GM18498 (cell line): Measurements from ENCODE around the gene ATPAF2.
"Not testable (repeated sequence)": the region's sequence is repeated elsewhere in the genome, so short reads cannot be mapped to it uniquely, and the experiment has no call there.

Experiments
- ATAC-seq: cut with Tn5 transposase; IDR thresholded peaks from one replicate; pipeline ENCODE4 v1.9.1; 2021; ENCODE audit warnings: mild to moderate bottlenecking, moderate library complexity; ENCODE audit not compliant: unreplicated experiment

The ATPAF2 gene

DNA sequence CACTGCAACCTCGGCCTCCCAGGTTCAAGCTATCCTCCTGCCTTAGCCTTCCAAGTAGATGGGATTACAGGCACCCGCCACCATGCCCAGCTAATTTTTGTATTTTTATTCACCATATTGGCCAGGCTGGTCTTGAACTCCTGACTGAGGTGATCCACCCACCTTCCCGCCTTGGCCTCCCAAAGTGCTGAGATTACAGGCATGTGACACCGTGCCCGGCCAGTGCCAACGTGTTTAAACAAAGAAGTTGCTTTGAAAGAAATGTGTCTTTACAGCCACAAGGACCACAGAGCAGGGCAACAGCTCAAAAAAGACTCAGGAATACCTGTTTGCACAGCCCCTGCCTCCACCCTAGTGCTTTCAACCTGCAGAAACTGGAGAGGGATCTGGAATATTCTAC lies 25.0 kb downstream of the ATPAF2 start:
- no peak for ATAC-seq

DNA sequence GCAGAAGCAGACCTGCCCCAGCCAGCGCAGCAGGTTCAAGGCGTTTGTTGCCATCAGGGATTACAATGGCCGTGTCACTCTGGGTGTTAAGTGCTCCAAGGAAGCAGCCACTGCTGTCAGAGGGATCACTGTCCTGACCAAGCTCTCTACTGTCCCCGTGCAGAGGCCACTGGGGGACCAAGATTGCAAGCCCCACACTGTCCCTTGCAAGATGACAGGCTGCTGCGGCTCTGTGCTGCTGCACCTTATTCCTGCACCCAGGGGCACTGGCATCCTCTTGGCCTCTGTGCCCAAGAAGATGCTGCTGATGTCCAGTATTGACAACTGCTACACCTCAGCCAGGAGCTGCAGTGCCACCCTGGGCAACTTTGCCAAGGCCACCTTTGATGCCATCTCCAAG lies 27.7 kb downstream of the ATPAF2 start:
- ATAC-seq = no peak

DNA sequence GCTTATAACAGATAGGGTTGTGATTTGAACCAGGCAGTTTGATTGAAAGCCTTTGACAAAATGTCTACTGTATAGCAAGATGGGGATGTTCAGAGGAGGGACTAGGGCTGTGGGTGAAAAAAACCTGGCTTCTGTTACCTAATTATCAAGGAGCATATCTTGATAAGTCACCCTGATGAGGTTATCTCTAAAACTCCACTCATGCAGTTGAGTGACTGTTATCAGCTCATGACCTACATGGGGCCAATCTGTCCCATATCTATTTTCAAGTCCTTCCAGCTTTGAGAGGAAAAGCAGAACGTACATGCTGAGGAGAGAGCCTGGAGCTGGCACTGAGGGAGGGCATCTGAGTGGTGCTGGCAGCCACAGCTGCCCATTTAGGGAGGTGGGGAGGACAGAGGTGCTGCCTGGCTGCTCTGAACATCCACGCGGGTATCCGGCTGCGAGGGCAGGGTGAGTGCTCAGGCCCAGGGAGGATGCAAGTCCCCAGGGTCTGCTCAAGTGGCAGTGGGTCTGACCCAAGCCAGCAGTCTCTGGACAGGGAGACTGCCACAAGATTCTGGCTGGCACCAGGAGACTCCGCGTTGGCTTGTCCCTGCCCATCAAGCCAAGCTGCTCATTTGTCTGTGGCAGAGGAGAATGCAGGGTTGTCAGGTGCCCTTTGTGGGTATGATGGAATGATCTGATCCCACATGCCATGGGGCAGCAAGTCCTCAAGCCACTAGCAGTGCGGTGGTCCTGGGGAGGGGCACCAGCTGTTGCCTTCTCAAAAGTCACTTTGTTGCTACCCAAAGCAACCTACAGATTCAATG lies 29.2 kb downstream of the ATPAF2 start:
- ATAC-seq = no peak

DNA sequence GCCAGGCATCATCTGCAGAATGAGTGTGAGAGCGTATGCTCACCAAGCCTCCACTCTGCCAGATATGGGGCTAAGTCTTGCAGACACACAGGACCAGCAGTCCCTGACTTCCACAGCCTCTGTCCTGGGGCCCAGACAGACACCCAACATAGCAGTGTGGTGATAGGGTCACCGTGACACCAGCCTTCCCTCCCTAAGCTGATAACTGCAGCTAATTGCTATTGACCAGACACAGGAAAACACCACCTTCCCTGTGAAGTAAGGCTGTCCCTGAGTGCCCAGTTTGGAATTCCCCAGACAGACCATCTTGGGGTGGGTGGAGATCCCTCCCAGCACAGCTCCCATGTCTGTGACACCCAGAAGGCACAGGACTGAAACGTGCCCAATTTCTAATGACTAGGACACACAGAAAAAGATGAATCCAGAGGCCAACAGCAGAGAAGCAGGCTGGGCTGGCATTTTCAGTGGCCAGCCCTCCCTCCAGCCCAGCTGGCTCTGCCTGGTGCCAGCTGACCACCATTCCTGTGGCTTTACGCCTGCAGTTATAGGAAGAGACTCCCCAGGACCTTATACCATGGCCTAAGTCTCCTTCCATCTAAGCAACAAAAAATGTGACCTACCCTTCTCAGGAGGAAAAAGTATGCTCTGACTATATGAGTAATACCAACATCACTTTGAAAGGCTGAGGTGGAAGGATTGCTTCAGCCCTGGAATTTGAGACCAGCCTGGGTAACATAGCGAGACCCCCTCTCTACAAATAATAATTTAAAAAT lies 30.3 kb downstream of the ATPAF2 start:
- no peak for ATAC-seq

DNA sequence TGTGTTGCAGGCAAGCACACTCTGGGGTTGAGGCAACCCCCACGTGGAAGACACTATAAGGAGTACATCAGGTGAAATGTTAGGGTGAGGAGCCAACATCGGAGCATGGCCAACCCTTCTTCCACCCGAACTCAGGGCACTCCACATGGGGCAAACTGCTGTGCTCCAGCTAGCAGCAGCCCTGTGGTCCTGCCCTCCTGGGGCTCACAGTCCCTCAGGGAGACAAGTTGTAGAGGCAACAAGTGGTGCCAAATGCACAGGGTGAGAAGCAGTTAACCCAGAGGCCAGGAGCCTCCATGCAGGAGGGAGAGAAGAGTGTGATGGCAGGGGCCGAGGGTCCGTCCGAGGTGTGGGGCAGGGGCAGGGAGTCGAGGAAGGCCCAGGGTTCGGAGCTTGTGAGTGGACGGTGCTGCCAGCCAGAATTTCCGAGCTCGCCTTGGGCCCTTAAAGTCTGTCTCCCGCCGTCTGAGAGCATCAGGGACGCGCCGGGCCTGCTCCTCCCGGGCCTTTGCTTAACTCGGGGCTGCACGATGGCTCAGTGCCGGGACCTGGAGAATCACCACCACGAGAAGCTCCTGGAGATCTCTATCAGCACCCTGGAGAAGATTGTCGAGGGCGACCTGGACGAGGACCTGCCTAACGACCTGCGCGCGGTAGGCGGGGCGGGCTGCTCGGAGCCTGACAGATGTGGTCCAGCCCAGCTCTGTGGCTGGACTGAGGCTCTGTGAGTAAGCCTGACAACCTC lies 32.3 kb downstream of the ATPAF2 start:
- no peak for ATAC-seq

DNA sequence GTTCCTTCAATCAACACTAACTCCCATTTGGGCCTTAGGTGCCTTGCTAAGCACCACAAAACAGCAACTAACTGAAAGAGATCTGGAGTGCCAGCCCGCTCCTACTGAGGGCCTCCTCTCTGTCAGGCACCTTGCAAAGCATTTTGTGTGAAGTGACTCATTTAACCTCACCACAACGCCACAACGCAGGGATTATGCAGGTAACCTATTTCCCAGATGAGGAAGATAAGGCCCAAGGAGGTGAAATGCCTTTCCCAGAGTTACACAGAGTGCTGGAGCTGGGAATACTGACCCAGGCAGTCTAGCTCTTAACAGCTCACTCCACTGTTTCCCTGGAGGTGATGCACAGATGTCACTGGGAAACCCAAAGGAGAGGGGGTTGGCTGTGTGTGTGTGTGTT lies 33.5 kb downstream of the ATPAF2 start:
- no peak for ATAC-seq

DNA sequence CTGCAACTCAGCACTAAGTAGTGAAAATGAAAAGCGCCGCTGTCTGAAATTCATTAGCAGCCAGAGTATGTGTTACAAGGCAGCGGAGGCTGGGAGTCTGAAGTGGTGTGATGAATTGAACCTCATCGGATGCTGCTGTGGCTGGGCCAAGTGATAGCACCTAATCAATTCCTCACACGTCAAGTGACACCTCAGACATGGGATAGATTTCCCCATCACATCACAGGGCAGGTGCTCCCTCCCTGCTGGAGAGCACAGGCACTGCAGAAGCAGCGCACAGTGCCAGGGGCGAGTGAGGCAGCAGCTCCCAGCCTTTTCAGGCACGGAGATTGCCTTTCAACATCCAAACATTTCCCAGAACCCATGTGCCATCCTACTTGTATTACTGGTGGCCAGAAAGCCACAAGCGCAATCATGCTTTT lies 34.1 kb downstream of the ATPAF2 start:
- ATAC-seq = no peak

DNA sequence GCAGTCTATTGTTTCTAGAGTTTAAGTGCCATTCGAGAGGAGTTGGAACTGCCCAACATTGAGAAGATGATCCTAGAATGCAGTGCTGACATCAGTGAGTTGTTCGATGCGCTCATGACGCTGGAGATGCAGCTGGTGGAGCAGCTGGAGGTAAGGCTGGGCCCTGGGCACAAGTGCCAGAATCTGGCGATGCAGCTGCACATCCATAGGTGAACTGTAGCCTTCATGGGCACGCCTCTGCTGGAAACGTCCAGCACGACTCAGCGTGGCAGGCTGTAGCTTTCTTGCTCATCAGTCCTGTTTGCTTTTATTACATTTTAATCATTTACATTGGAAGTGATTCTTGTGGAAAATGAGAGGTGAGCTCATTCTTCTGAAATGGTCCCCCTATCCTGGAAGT lies 34.6 kb downstream of the ATPAF2 start:
- no peak for ATAC-seq

DNA sequence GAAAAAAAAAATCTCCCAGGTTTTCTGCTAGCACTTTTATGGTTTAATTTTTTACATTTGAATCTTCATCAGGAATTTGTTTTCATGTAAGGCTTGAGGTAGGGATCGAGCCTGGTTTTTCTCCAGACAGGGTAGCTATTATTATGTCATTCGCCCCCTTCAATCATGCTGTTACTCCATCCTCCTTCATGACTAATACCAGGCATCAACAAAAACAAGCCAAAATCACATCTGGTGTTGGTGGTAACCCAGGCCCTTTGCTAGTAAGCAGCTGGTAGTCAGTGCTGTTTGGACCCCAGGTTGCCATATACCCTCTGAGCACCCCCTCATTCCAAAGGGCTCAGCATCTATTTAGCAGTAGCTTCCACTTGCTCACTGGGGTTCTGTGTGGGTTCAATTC lies 36.8 kb downstream of the ATPAF2 start:
- no peak for ATAC-seq

DNA sequence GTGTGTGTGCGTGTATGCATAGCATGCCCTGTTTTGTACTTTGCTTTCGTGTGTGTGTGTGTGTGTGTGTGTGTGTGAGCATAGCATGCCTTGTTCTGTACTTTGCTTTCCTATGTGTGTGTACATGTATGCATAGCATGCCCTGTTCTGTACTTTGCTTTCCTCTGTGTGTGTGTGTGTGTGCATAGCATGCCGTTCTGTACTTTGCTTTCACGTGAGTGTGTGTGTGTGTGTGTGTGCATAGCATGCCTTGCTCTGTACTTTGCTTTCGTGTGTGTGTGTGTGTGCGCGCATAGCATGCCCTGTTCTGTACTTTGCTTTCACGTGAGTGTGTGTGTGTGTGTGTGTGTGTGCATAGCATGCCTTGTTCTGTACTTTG lies 38.9 kb downstream of the ATPAF2 start:
- ATAC-seq = no peak

DNA sequence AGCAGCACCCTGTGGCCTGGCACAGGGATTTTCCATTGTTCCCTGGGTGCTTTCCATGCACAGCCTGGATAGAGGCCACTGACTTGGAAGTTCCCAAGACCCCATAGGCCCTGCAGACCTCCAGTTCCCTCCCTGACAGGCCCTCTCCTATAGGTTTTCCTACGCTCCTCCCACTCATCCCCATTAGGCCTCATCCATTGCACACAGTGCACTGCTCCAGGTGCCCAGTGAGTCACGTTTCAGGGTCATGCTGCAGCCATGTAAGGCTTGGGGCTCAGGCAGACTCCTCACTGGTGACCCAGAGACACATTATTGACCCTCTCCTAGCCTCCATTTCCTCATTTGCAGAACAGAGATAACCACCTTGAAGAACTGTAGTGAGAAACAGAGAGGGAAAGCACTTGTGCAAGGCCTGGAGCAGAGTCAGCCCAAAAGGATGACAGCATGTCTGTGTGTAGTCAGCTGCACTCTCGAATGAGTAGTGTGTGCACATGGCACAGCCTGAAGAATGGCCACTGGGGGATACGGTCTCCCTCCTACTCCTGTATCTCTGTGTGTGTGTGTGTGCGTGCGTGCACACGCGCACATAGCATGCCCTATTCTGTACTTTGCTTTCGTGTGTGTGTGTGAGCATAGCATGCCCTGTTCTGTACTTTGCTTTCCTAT lies 39.5 kb downstream of the ATPAF2 start:
- no peak for ATAC-seq

DNA sequence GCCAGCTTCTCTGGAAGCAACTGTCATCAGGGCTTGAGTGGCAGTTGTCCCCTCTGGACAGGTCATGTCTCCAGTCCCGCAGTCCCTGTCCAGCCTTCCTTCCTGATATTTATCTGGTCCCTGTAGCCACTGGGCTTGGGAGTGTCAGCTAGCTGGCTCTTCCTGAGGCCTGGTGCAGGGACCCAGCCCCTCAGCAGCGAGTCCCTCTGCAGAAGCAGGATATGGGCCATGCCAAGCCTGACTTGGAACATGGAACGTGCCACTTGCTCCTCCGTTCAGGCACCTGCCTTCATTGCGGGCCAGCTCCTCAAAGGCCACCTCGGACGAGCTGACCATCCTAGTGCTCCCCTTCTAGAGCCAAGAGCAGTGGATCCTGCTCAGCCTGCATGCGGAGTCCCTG lies 40.0 kb downstream of the ATPAF2 start:
- ATAC-seq = no peak

DNA sequence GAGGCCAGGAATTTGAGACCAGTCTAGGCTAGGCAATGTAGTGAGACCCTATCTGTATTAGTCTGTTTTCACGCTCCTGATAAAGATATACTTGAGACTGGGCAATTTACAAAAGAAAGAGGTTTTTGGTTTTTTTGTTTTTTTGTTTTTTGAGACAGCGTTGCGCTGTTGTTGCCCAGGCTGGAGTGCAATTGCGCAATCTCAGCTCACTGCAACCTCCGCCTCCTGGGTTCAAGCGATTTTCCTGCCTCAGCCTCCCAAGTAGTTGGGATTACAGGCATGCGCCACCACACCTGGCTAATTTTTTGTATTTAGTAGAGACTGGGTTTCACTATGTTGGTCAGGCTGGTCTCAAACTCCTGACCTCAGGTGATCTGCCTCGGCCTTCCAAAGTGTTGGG lies 43.1 kb downstream of the ATPAF2 start:
- not testable (repeated sequence) for ATAC-seq

DNA sequence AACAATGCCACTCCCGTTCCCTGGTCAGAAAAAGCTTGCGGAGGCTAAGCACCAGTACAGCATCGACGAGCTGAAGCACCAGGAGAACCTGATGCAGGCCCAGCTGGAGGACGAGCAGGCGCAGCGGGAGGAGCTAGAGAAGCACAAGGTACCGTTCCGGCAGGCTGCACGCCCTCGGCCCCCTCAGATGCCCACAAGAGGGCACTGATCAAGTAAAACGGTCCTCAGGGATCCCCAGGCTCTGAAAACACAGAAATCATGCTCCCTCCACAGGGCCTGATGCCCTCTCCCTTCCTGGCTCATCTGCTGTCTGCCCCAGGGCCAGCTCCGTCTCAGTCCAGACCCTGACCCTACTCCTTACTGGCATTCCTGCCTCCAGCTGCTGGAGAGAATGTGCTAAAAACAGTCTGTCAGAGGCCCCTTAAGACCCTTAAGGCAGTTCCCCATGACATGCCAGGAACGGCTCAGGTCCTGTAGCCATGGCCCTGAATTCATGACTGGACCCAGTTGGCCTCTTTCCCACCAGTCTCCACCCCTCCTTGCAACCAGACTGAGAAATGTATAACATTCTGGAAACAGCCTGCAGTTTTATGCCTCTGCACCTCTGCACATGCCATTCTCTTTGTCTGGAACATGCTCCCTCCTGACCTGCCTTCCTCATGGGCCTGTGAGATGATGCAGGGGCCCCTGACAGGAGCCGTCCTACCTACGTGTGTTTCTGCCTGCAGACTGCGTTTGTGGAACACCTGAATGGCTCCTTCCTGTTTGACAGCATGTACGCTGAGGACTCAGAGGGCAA lies 44.5 kb downstream of the ATPAF2 start:
- ATAC-seq = no peak

DNA sequence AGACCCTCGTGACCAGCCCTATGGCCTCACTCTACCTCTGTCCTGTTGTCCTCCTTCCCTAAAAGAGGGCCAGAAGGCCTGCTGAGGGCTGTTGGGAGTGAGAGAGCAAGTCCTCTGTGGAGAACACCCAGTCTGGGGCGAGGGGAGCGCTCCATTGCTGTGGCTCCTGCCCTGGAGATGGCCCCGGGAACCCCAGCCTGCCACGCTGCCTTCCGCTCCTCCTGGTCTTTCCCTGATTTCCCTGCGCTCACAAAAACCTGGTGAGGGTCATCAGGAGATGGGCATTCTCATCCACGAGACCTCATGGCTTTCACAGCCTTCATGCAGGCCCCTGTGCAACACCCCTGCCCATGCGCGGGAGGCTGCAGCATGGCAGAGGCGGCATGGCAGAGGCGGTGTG lies 45.1 kb downstream of the ATPAF2 start:
- ATAC-seq = no peak

DNA sequence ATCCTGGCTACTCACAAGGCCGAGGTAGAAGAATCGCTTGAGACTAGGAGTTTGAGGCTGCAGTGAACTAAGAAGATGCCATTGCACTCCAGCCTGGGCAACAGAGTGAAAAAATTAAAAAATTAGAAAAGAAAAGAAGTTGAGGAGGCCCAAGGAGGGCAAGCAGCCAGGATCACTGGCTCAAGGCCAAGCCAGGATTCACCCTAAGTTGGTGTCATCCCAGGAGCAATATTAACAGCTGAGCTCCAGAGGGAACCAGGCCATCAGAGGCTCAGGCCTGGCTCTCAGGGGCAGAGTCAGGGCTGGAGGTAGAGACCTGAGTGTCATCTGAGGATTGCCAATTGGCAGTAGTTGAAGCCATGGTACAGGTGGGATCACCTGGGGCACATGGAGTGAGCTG lies 45.6 kb downstream of the ATPAF2 start:
- no peak for ATAC-seq

DNA sequence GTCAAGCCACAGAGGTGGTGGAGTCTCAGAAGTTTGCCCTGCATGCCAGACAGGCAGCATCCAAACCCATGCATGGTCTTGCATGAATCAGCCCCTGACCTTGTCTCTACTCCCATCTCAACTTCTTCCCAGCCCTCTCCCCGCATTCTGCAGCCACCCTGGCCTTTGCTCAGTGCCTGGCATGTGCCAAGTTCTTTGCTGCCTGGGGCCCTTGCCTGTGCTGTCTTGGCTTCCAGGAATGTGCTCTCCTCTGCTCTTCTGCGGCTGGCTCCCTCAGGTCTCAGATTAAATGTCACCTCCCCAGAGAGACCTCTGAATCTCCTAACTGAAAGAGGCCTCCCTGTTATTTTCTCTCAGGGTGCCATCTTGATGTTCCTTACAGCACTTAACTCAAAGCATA lies 48.7 kb downstream of the ATPAF2 start:
- no peak for ATAC-seq

DNA sequence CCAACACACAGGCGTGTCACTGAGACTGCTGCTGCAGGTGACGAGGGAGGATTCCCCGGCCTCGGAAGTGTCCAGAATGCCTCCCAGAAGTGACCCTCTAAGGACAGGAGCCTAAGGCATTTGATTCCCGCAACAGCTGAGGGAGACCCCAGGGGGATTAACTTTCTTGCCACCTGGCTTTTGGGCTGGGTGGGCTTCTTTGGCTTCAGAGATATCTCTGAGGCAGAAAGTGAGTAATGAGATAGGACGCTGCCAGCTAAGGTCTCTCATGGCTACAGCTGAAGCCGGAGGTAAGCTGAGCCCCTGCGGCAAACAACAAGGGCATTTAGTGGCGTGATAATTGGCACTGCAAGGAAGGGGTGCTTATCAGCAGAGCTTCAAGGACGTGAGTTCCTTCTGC lies 49.4 kb downstream of the ATPAF2 start:
- no peak for ATAC-seq

DNA sequence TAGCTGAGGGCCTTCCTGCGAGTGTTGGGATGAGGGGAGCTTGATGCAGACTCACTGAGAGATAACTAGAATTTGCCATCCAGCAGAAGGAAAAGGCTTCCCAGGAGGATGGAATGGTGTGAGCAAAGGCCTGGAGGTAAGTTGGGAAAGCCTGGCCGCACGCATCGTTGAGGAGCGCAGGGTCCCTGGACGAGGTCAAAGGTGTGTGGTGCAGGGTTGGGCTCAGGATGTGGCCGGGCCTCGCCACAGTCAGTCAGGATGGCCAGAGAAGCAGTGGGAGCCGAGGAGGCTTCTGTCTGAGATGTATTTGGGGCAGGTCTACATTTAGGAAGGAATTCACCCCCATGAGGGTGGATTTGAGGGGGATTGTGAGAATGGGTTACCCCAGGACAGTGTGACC lies 49.9 kb downstream of the ATPAF2 start:
- no peak for ATAC-seq

DNA sequence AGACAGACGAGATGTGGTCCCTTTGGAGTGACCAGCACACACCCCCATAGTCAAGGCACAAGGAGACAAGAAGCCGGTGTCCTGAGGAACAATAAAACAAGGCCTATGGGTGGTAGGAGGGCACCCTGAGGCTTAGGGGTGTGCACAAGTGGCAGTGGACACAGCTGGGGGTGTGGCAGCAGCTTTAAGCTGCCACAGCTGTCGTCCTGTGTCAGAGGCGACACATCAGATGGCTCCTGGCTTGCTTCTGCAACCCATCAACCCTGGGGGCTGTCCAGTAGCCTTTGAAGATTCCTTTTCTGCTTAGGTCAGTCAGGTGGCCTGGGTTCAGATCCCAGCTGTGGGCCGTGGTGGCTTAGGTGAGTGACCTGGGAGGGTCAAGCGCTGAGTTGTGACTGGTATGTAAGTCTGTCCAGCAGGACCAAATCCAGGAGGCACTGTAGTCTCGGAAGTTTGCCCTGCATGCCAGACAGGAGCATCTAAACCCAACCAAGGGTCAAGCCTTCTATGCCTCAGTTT lies 50.5 kb downstream of the ATPAF2 start:
- no peak for ATAC-seq
